ENCODE results near the gene ZNRF3.

GRCh38 chr22:29096736-29097669 lies 213.6 kb downstream of the ZNRF3 start:
- TF ChIP-seq CTCF (conservative IDR thresholded peaks at IDR 0.05; ENCODE audit: low read depth in 2 of 2) (no peak), EZH2 (IDR thresholded peaks at IDR 0.05; ENCODE audit: low read depth, unreplicated experiment) (no peak), JUNB (IDR thresholded peaks at IDR 0.05; ENCODE audit: unreplicated experiment) (no peak), STAT1 (IDR thresholded peaks at IDR 0.05; ENCODE audit: unreplicated experiment) (no peak), POLR2AphosphoS5 (IDR thresholded peaks at IDR 0.05; ENCODE audit: low read depth) (no peak), EZH2phosphoT487 (IDR thresholded peaks at IDR 0.05; ENCODE audit: unreplicated experiment) (no peak)
- TF ChIP-seq, protein P1, sequence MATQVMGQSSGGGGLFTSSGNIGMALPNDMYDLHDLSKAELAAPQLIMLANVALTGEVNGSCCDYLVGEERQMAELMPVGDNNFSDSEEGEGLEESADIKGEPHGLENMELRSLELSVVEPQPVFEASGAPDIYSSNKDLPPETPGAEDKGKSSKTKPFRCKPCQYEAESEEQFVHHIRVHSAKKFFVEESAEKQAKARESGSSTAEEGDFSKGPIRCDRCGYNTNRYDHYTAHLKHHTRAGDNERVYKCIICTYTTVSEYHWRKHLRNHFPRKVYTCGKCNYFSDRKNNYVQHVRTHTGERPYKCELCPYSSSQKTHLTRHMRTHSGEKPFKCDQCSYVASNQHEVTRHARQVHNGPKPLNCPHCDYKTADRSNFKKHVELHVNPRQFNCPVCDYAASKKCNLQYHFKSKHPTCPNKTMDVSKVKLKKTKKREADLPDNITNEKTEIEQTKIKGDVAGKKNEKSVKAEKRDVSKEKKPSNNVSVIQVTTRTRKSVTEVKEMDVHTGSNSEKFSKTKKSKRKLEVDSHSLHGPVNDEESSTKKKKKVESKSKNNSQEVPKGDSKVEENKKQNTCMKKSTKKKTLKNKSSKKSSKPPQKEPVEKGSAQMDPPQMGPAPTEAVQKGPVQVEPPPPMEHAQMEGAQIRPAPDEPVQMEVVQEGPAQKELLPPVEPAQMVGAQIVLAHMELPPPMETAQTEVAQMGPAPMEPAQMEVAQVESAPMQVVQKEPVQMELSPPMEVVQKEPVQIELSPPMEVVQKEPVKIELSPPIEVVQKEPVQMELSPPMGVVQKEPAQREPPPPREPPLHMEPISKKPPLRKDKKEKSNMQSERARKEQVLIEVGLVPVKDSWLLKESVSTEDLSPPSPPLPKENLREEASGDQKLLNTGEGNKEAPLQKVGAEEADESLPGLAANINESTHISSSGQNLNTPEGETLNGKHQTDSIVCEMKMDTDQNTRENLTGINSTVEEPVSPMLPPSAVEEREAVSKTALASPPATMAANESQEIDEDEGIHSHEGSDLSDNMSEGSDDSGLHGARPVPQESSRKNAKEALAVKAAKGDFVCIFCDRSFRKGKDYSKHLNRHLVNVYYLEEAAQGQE (IDR thresholded peaks at IDR 0.05; ENCODE audit: unreplicated experiment), result no peak
